Activated T-cell treated with anti-CD3 and anti-CD28 coated beads, Interleukin-2, amount 50 U/mL, for 4 hours (primary cell): ENCODE measurements around the gene VIPR2. TPM values are rescaled to one million over a fixed set of nuclear protein-coding genes. Genes with fewer than 3 reads are reported as not detected.
"Not testable (repeated sequence)": the region's sequence is repeated elsewhere in the genome, so short reads cannot be mapped to it uniquely, and the experiment has no call there.

Source experiments
- ATAC-seq, 2 donors: fragments of 200-7000 bp; cut with Tn5 transposase; one replicate each; pipeline ENCODE4 v1.10.0; 2021
- DNase-seq: peaks from one replicate; pipeline ENCODE4 v3.0.0-alpha.2; 2020
- H3K27me3 Mint-ChIP-seq: one replicate; pipeline ENCODE4 v1.8.0; 2021; ENCODE audit warnings: low read depth, mixed read lengths
- H3K36me3 Mint-ChIP-seq: one replicate; pipeline ENCODE4 v1.8.0; 2022; ENCODE audit warnings: mixed read lengths; ENCODE audit not compliant: insufficient read depth
- H3K4me1 Mint-ChIP-seq: one replicate; pipeline ENCODE4 v1.8.0; 2021; ENCODE audit warnings: low read depth, mixed read lengths
- H3K4me3 Mint-ChIP-seq: one replicate; pipeline ENCODE4 v1.8.0; 2021; ENCODE audit warnings: mild to moderate bottlenecking, moderate library complexity, mixed read lengths
- H3K9me3 Mint-ChIP-seq: one replicate; pipeline ENCODE4 v1.8.0; 2021; ENCODE audit warnings: mixed read lengths
- total RNA-seq, 3 donors: library from RNA; stranded (reverse); gene quantifications; one replicate each; pipeline ENCODE4 v1.2.1, GENCODE V29; 2021

Gene VIPR2
- total RNA-seq, 3 donors from 2014 or later = 0.14 to 0.30 (median 0.26) TPM

- no peaks in the 10 kb centered on the region for H3K36me3 Mint-ChIP-seq
- no peaks in the 10 kb centered on the region for H3K9me3 Mint-ChIP-seq
- no peak for ATAC-seq
- H3K27me3 Mint-ChIP-seq = peaks cover 24% of the 10 kb centered on the region
- H3K4me3 Mint-ChIP-seq = no peak overlapping the region
- H3K4me1 Mint-ChIP-seq = no peaks in the 10 kb centered on the region
- no peak for DNase-seq
Observed at GRCh38 chr7:159125104-159125954, 19.3 kb downstream of the VIPR2 start.

- DNase-seq, H3K36me3 Mint-ChIP-seq, H3K4me3 Mint-ChIP-seq, H3K4me1 Mint-ChIP-seq, H3K9me3 Mint-ChIP-seq, ATAC-seq: not testable (repeated sequence)
- peaks cover 27% of the 10 kb centered on the region for H3K27me3 Mint-ChIP-seq
Observed at GRCh38 chr7:159123793-159124192, 20.9 kb downstream of the VIPR2 start.

DNA sequence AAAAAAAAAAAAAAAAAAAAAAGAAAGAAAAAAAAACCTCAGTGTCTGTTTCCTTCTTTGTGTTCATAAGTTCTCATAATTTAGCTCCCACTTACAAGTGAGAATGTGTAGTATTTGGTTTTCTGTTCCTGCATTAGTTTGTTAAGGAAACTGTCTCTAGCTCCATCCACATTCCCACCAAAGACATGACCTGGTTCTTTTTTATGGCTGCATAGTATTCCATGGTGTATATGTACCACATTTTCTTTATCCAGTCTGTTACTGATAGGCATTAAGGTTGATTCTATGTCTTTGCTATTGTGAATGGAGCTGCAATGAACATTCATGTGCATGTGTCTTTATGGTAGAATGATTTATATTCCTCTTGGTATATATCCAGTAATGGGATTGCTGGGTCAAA, 21.4 kb downstream of the VIPR2 start:
- H3K36me3 Mint-ChIP-seq, ATAC-seq, H3K4me3 Mint-ChIP-seq, H3K4me1 Mint-ChIP-seq, DNase-seq, H3K9me3 Mint-ChIP-seq: not testable (repeated sequence)
- peaks cover 27% of the 10 kb centered on the region for H3K27me3 Mint-ChIP-seq

DNA sequence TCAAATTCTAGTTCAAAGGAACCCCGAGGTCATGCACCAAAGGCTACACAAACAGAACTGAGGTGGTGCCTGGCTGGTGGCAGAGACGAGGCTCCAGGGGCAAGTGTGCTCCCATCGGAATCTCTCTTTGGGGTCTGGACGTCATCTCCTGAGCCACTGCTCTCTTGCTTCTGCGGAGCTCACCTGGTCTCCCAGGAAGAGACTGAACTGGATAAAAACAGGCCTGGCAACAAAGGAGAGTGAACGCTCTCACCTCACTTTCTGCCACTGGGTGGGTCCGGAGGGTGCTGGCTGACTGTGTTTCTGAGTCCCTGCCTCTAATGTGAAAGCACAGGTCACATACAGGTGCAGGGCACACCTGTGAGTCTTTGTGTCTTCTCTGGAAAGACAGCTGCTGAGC, 22.4 kb downstream of the VIPR2 start:
- peaks cover 22% of the 10 kb centered on the region for H3K27me3 Mint-ChIP-seq
- ATAC-seq = no peak
- no peaks in the 10 kb centered on the region for H3K4me1 Mint-ChIP-seq
- H3K4me3 Mint-ChIP-seq = no peak overlapping the region
- H3K36me3 Mint-ChIP-seq = no peaks in the 10 kb centered on the region
- no peak for DNase-seq
- H3K9me3 Mint-ChIP-seq = no peaks in the 10 kb centered on the region

DNA sequence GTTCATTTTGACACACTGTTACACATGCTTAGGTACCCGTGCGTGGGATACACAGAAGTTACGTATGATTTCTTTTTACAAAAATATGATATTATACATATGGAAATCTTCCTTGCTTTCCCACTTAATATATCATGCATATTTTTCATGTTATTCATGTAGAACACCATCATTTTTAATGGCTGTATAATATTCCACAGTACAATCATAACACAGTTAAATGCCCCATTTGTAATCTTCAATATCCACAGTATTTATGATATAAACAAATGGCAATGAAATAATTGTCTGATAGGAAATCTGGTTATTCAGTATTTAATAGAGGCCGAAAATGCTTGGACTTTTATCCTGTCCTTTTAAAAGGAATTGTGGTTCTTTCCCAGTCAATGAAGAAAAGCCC, 23.2 kb downstream of the VIPR2 start:
- no peak overlapping the region for H3K4me3 Mint-ChIP-seq
- DNase-seq (no peak), ATAC-seq (no peak)
- H3K27me3 Mint-ChIP-seq = peaks cover 21% of the 10 kb centered on the region
- H3K9me3 Mint-ChIP-seq = no peaks in the 10 kb centered on the region
- no peaks in the 10 kb centered on the region for H3K36me3 Mint-ChIP-seq
- H3K4me1 Mint-ChIP-seq = no peaks in the 10 kb centered on the region

GRCh38 chr7:159121068-159121467, 23.6 kb downstream of the VIPR2 start:
- Mint-ChIP-seq H3K9me3 (no peaks in the 10 kb centered on the region), H3K36me3 (no peaks in the 10 kb centered on the region), H3K4me3 (no peak overlapping the region), H3K27me3 (peaks cover 17% of the 10 kb centered on the region), H3K4me1 (no peaks in the 10 kb centered on the region)
- no peak for DNase-seq
- no peak for ATAC-seq

GRCh38 chr7:159120540-159120919, 24.1 kb downstream of the VIPR2 start:
- Mint-ChIP-seq H3K27me3 (peaks cover 19% of the 10 kb centered on the region), H3K9me3 (no peaks in the 10 kb centered on the region), H3K36me3 (no peaks in the 10 kb centered on the region), H3K4me1 (no peaks in the 10 kb centered on the region), H3K4me3 (no peak overlapping the region)
- ATAC-seq (no peak), DNase-seq (no peak)

DNA sequence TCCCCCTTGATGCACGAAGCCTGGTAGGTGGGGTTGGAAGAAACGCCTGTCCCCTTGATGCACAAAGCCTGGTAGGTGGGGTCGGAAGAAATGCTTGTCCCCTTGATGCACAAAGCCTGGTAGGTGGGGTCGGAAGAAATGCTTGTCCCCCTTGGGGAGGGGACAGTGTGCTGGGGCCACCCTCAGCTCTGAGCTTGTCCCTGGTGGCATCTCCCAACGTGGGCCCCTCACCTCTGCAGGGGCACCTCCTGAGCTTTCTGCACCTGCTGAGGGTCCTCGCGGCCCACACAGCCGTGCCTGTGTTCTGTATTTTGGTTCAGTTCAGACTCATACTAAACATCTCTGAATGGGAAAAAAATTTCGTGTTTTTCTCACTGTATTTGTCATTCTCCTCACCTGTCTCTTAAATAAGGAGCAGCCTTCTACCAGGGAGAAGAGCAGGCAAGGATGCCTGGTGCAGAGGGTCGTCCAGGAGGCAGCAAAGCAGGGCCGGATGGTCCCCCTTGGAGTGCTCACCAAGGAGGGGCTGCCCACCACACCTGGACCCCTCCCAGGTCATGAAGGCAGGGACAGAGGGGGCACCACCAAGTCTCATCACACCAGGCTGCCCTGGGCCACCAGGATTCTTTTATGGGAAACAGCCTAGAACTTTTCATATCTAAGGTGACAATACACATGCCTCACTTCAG, 24.7 kb downstream of the VIPR2 start:
- Mint-ChIP-seq H3K4me1 (no peaks in the 10 kb centered on the region), H3K36me3 (no peaks in the 10 kb centered on the region), H3K9me3 (no peaks in the 10 kb centered on the region), H3K4me3 (no peak overlapping the region), H3K27me3 (peaks cover 20% of the 10 kb centered on the region)
- DNase-seq (no peak), ATAC-seq (no peak)

DNA sequence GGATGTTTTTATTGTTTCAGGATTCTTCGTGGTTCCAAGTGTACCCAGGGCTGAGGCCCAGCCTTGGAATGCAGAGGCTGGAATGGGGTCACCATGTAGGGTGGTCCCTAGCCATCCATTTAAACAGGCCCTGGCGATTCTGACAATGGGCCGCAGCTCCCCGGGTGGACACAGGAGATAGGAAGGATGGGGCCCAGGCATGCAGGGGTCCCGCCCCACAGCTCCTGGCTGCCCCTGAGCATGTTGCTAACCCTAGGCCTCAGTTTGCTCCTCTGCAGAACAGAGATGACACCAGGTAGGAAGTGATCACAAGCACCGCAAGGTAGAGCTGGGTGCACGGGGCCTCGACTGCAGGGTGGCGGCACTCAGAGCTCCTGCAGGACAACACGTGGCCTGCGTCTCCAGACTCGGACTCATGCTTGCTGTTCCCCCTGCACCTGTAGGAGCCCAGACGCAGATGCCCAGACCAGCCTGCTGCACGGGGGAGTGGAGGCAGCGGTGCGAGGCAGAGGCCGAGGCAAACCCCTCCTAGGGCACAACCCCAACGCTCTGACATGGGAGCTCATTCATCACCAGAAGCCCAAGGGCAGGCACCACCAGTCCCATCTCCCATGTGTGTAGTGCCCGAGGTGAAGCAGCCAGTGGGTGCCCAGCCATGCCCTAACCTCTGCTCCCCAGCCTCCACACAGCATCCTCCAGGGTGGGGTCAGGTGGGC, 25.5 kb downstream of the VIPR2 start:
- Mint-ChIP-seq H3K4me1 (no peaks in the 10 kb centered on the region), H3K36me3 (no peaks in the 10 kb centered on the region), H3K27me3 (peaks cover 23% of the 10 kb centered on the region), H3K4me3 (no peak overlapping the region), H3K9me3 (no peaks in the 10 kb centered on the region)
- ATAC-seq (no peak), DNase-seq (no peak)

DNA sequence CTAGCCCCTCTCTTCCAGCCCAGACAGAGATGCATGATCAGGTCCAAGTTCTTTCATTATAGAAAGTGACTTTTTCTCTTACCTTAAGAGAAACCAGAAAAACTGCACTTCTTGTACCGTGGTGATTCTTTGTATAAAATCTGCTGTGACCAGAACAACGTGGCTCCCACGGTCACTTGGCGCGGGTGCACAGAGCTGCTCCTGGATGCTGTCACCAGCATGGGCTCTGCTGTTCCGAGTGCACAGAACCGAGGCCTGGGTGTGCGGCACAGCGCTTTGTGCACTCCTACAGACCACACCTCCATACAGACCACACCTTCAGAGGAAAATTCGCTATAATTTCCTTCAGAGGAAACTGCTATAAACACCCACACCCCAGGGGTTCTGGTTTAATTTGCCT, 26.0 kb downstream of the VIPR2 start:
- Mint-ChIP-seq H3K36me3 (no peaks in the 10 kb centered on the region), H3K4me3 (no peak overlapping the region), H3K4me1 (no peaks in the 10 kb centered on the region), H3K9me3 (no peaks in the 10 kb centered on the region), H3K27me3 (peaks cover 28% of the 10 kb centered on the region)
- ATAC-seq (no peak), DNase-seq (no peak)

- DNase-seq = no peak
- no peak for ATAC-seq
- H3K36me3 Mint-ChIP-seq = no peaks in the 10 kb centered on the region
- H3K27me3 Mint-ChIP-seq = peaks cover 32% of the 10 kb centered on the region
- no peak overlapping the region for H3K4me3 Mint-ChIP-seq
- H3K4me1 Mint-ChIP-seq = no peaks in the 10 kb centered on the region
- no peaks in the 10 kb centered on the region for H3K9me3 Mint-ChIP-seq
Observed at GRCh38 chr7:159118197-159118595, 26.5 kb downstream of the VIPR2 start.

DNA sequence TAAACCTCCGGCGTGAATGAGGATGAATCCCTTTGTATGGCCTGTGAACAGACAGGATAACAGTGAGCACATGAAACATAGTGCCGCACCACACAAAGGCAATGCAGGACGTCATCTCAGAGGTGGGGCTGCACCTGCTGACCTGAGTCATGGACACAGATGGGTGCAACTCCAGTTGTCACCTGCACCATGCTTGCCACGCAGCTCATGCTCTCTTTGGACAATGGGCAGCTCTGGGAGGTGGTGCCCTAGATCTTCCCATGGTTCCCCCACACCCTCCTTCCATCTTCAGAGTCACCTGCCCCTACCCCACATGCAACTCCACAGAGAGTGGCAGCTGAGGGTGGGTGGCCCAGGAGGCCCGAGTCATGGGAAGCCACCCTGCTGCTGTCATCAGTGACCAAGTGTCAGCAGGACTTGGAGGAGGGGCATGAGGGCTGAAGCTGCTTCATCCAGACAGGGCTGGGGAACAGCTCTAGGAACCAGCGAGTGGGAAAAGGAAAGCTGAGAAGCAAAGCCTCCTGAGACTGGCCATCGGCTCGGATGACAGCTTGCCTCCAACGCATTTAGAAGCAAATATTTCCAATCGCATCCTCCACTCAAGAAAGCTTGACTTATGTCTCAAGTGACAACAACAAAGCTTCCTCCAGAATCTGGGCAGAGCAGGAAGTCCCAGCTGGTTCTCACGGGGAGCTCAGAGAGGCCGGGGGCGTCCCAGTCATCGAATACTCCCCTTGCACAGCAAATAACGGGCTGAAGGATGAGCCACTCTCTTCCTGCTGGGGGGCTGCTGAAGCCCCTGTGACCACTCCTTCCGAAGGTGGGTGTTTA, 27.1 kb downstream of the VIPR2 start:
- Mint-ChIP-seq H3K36me3 (no peaks in the 10 kb centered on the region), H3K4me3 (no peak overlapping the region), H3K4me1 (no peaks in the 10 kb centered on the region), H3K27me3 (peaks cover 32% of the 10 kb centered on the region), H3K9me3 (no peaks in the 10 kb centered on the region)
- DNase-seq (no peak), ATAC-seq (no peak)

DNA sequence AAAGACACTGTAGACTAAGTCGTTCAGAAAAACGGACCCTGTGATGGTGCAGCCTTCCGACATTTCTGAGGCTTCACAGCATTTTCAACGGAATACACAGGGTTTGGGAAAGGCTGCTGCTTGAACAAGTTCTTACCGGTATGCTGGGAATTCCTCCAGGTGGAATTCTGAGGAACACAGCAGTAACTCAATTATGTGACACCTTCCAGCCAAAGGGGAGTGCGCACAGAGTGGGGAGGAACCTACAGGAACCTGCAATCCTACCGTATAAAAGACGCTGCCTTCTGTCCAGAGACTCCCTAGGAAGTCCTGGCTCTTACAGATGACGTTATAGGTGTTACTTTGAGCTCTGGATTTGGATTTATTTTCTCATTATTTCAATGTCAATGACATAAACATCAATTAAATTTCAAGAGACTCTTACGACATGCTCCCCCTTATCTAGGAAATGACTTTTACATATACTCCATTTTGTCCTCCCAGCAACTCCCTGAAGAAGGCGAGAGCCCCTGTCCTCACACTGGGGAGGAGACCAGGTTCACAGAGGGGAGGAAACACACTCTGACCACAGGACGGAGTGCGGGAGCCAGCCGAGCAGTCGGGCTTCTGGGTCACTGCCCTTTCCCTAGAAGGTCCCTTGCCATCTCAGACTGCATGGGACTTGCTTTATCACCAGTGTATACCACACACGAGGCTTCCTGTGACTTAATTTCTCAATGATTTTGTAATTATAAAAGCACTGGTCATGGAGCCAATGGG, 27.9 kb downstream of the VIPR2 start:
- DNase-seq (no peak), ATAC-seq (no peak)
- Mint-ChIP-seq H3K9me3 (no peaks in the 10 kb centered on the region), H3K27me3 (peaks cover 30% of the 10 kb centered on the region), H3K4me1 (no peaks in the 10 kb centered on the region), H3K4me3 (no peak overlapping the region), H3K36me3 (no peaks in the 10 kb centered on the region)
